PFSK-1 (cell line): Measurements from ENCODE around the gene HACD3.

ENCODE experiments used
- POLR2AphosphoS5 ChIP-seq: IDR thresholded peaks from 2 replicates; pipeline ENCODE4 v1.6.1; 2012; ENCODE audit warnings: low read depth, mild to moderate bottlenecking, control low read depth, low read length, moderate library complexity
- REST ChIP-seq, 2 experiments: IDR thresholded peaks; 2 replicates each; pipeline versions ENCODE4 v1.6.1 to v1.8.0; 2011 to 2012; ENCODE audit warnings: low read depth in 2 of 2, low read length in 2 of 2, control low read depth in 1 of 2, inconsistent platforms in 1 of 2, mild to moderate bottlenecking in 1 of 2, moderate library complexity in 1 of 2; ENCODE audit not compliant: insufficient read depth in 1 of 2

- TF ChIP-seq REST (IDR thresholded peaks at IDR 0.05; ENCODE audit: insufficient read depth in 1 of 2, low read depth in 2 of 2, low read length in 2 of 2) (no peak), POLR2AphosphoS5 (no peak)
Measured at GRCh38 chr15:65494076-65494475, 36.2 kb upstream of the HACD3 start.
